Left lung (tissue), 10 donors: Measurements from ENCODE around the gene GOLT1A. TPM values are rescaled to one million over a fixed set of nuclear protein-coding genes. Genes with fewer than 3 reads are reported as not detected.

ENCODE experiments used
- ATAC-seq: fragments of 200-7000 bp; cut with Tn5 transposase; one replicate; pipeline ENCODE4 v1.9.1; 2020; ENCODE audit warnings: moderate library complexity
- DNase-seq, 4 donors: peaks; one replicate each; pipeline ENCODE4 v3.0.0-alpha.2; 2013 to 2020
- H3K27ac ChIP-seq, 2 donors: fragments of 200-600 bp; sonication (generic) in 1 of 2; one replicate each; pipeline versions ENCODE4 v1.5.0 to v1.8.0; 2020 to 2021
- H3K27me3 ChIP-seq, 2 donors: fragments of 200-600 bp; sonication (generic) in 1 of 2; one replicate each; pipeline versions ENCODE4 v1.5.0 to v1.8.0; 2020 to 2021
- H3K36me3 ChIP-seq, 2 donors: fragments of 200-600 bp; sonication (generic) in 1 of 2; one replicate each; pipeline versions ENCODE4 v1.5.0 to v1.8.0; 2020 to 2021
- H3K4me1 ChIP-seq, 2 donors: fragments of 200-600 bp; one replicate each; pipeline ENCODE4 v1.8.0; 2021
- H3K4me3 ChIP-seq, 2 donors: fragments of 200-600 bp; sonication (generic) in 1 of 2; one replicate each; pipeline versions ENCODE4 v1.5.0 to v1.8.0; 2020 to 2021; ENCODE audit warnings: mild to moderate bottlenecking in 1 of 2
- H3K9me3 ChIP-seq, 2 donors: fragments of 200-600 bp; sonication (generic) in 1 of 2; one replicate each; pipeline versions ENCODE4 v1.5.0 to v1.8.0; 2020 to 2021
- intact Hi-C, 2 donors: fragments of 100-400 bp; cut with DNase I; formaldehyde crosslinking; loops; one replicate each; pipeline versions ENCODE4 v1.11.2 to v1.14.2; 2022
- polyA plus RNA-seq, 6 donors: library from polyadenylated mRNA; unstranded; fragments of 120-200 nt; gene quantifications; one replicate each; pipeline ENCODE4 v1.2.1, GENCODE V29; 2013; ENCODE audit not compliant: insufficient read length in 6 of 6
- total RNA-seq, 2 donors: library from RNA; stranded (reverse); fragmentation: NEBNext Ultra II Directional; extraction: Animal tissue kit (Norgen Biotek cat#: 25700); gene quantifications; one replicate each; pipeline ENCODE4 v1.2.1, GENCODE V29; 2021
- TF ChIP-seq, protein P1 (sequence below), 2 donors: fragments of 200-600 bp; sonication (generic) in 1 of 2; IDR thresholded peaks; one replicate each; pipeline versions ENCODE4 v1.5.0 to v1.8.0; 2021; ENCODE audit warnings: antibody characterized with exemption in 2 of 2
- donor health status: DM: no; HTN: yes; CAD: no.
- donor health status: DM: no; HTN: no; CAD: no.

The GOLT1A gene
- total and polyA plus RNA-seq, 8 donors = 4.4 to 22.6 (median 9.2) TPM

DNA sequence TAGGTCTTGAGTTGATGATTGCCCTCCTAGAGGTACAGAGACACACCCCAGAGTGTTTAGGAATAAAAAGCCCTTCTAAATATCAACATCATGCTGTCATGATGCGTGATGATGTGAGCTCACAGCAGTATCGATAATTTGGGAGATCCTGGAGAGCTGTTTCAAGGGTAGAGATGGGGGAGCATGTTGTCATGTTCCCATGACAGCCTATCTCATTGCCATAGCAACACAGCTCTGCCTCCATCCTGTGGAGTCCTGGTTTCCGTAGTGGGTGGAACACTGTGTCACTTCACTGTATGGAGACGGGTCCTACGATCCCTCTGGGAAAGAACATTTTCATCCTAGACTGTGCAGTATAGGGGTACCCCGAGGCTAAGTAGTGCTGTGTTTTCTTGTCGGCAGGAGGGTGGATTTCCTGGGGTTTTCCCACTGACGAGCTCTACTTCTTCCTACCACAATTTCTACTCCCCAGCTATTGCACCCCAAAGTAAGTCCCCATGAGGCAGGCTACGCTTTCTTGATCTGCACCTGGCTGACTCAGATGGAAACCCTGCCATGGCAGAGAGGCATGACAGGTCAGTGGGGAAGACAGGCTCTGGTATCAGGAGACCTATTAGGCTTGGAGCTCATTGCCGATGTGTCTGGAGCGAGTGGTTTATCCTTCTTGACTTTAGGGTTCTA, 24.7 kb downstream of the GOLT1A start:
- TF ChIP-seq, protein P1, sequence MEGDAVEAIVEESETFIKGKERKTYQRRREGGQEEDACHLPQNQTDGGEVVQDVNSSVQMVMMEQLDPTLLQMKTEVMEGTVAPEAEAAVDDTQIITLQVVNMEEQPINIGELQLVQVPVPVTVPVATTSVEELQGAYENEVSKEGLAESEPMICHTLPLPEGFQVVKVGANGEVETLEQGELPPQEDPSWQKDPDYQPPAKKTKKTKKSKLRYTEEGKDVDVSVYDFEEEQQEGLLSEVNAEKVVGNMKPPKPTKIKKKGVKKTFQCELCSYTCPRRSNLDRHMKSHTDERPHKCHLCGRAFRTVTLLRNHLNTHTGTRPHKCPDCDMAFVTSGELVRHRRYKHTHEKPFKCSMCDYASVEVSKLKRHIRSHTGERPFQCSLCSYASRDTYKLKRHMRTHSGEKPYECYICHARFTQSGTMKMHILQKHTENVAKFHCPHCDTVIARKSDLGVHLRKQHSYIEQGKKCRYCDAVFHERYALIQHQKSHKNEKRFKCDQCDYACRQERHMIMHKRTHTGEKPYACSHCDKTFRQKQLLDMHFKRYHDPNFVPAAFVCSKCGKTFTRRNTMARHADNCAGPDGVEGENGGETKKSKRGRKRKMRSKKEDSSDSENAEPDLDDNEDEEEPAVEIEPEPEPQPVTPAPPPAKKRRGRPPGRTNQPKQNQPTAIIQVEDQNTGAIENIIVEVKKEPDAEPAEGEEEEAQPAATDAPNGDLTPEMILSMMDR (IDR thresholded peaks at IDR 0.05) = no peak
- H3K27ac ChIP-seq = no peak overlapping the region
- DNase-seq (no peak), ATAC-seq (no peak)
- intact Hi-C loops = no loop called here
- H3K4me1 ChIP-seq = peaks cover 0 to 8% of the 10 kb centered on the region in 2 donors
- H3K9me3 ChIP-seq = no peaks in the 10 kb centered on the region
- no peaks in the 10 kb centered on the region for H3K36me3 ChIP-seq
- H3K4me3 ChIP-seq = no peak overlapping the region
- peaks cover 0 to 79% of the 10 kb centered on the region in 2 donors for H3K27me3 ChIP-seq

DNA sequence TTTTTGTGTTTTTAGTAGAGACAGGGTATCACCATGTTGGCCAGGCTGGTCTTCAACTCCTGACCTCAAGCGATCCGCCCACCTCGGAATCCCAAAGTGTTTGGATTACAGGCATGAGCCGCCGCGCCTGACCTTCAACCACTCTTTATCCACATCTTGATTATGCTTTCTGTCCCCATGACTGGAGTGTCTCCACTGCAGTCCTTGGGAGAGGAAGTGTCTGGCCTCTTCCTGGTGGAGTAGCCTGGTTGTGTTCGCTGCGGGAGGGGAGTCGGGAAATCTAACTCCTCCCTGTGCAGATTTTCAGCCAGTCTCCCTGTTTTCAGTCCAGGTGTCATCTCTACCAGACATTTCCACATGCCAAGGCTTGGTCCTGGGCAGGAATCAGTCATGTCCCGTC, 27.2 kb downstream of the GOLT1A start:
- TF ChIP-seq, protein P1 (IDR thresholded peaks at IDR 0.05) = no peak
- H3K27ac ChIP-seq = no peak overlapping the region
- H3K36me3 ChIP-seq = no peaks in the 10 kb centered on the region
- peaks cover 0 to 8% of the 10 kb centered on the region in 2 donors for H3K4me1 ChIP-seq
- H3K27me3 ChIP-seq = peaks cover 0 to 59% of the 10 kb centered on the region in 2 donors
- no peaks in the 10 kb centered on the region for H3K9me3 ChIP-seq
- no peak overlapping the region for H3K4me3 ChIP-seq
- DNase-seq (no peak), ATAC-seq (no peak)
- intact Hi-C loops = no loop called here

DNA sequence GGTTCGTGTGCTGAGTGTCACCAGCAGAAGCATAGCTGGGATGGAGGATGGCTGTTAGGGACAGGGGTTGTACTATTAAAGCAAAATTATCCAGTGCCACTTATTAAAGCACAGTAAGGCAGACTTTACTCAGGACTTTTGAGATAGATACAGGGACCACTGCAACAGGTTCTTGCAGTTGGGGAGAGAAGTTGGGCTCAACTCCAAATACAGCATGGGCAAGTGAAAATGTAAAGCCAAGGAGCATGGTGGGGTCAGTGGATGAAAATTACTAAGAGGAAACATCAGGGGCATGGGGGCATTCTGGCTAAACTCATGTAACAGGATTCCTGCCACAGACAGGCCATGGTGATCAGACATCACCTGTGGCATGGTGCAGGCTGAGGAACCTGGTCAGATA, 32.7 kb downstream of the GOLT1A start:
- intact Hi-C loops = no loop called here
- H3K27me3 ChIP-seq = peaks cover 0 to 12% of the 10 kb centered on the region in 2 donors
- DNase-seq (no peak), ATAC-seq (no peak)
- no peak overlapping the region for H3K27ac ChIP-seq
- H3K36me3 ChIP-seq = no peaks in the 10 kb centered on the region
- no peak overlapping the region for H3K4me3 ChIP-seq
- H3K4me1 ChIP-seq = no peaks in the 10 kb centered on the region
- TF ChIP-seq, protein P1 (IDR thresholded peaks at IDR 0.05) = no peak
- no peaks in the 10 kb centered on the region for H3K9me3 ChIP-seq

DNA sequence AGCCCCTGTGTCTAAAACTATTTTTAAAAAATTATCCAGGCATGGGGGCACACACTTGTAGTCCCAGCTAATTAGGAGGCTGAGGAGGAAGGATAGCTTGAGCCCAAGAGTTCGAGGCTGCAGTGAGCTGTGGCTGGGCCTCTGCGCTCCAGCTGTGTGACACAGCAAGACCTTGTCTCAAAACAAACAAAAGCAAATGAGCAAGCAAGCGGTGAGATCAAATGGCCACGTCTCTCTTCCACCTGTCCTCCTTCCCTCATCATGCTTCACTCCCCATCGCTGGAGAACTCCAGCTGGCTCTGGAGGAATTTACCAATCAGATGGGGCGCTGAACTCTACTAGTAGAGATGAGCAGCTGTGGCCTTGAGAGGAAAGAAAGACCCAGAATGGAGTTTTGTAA, 33.7 kb downstream of the GOLT1A start:
- Histone ChIP-seq H3K4me1 (no peaks in the 10 kb centered on the region), H3K27me3 (peaks cover 0 to 8% of the 10 kb centered on the region in 2 donors), H3K27ac (no peak overlapping the region), H3K36me3 (no peaks in the 10 kb centered on the region), H3K9me3 (no peaks in the 10 kb centered on the region), H3K4me3 (no peak overlapping the region)
- intact Hi-C loops = no loop called here
- TF ChIP-seq, protein P1 (IDR thresholded peaks at IDR 0.05) = no peak
- ATAC-seq (no peak), DNase-seq (no peak)

- H3K9me3 ChIP-seq = no peaks in the 10 kb centered on the region
- TF ChIP-seq, protein P1 (IDR thresholded peaks at IDR 0.05) = no peak
- H3K4me1 ChIP-seq = no peaks in the 10 kb centered on the region
- intact Hi-C loops = no loop called here
- DNase-seq = no peak
- H3K27ac ChIP-seq = no peak overlapping the region
- ATAC-seq = no peak
- no peaks in the 10 kb centered on the region for H3K36me3 ChIP-seq
- no peak overlapping the region for H3K4me3 ChIP-seq
- H3K27me3 ChIP-seq = peaks cover 0 to 6% of the 10 kb centered on the region in 2 donors
Observed at GRCh38 chr1:204178487-204179281, 35.1 kb downstream of the GOLT1A start.
